ENCODE measurements around the gene SIM1.

GRCh38 chr6:100430962-100431361 is 33.8 kb downstream of the SIM1 start:
- TF ChIP-seq CTCF (IDR thresholded peaks at IDR 0.05; ENCODE audit: insufficient read depth, low read length) (no peak), REST (IDR thresholded peaks at IDR 0.05; ENCODE audit: insufficient replicate concordance, low read depth) (no peak), SPI1 (IDR thresholded peaks at IDR 0.05; ENCODE audit: borderline replicate concordance, low read depth) (no peak)

All from HL-60 (cell line).